Measurements from ENCODE around the gene NTM. TPM values are rescaled to one million over a fixed set of nuclear protein-coding genes. Genes with fewer than 3 reads are reported as not detected.
"Not testable (repeated sequence)": the region's sequence is repeated elsewhere in the genome, so short reads cannot be mapped to it uniquely, and the experiment has no call there.

Gene NTM
- total RNA-seq, 2 experiments from 2014 or later = not detected

- H3K9me3 Mint-ChIP-seq = no peaks in the 10 kb centered on the region
- ChIA-PET CTCF (interaction anchor here (0.9 kb wide), 1 partner anchor 15 kb away, joined by 3 read pairs; no protein-coding TSS in a partner anchor), POLR2A (no interaction called here)
- ATAC-seq = no peak
- no peak for TF ChIP-seq CTCF (IDR thresholded peaks at IDR 0.05)
- H3K36me3 Mint-ChIP-seq (ENCODE audit: low read depth) = no peaks in the 10 kb centered on the region
- no peak overlapping the region for H3K27ac Mint-ChIP-seq
- no peaks in the 10 kb centered on the region for H3K27me3 Mint-ChIP-seq
- no peak overlapping the region for H3K4me3 Mint-ChIP-seq
- no peak for DNase-seq
- intact Hi-C loops (cut with micrococcal nuclease) = no loop called here
- H3K4me1 Mint-ChIP-seq (ENCODE audit: low read depth) = no peaks in the 10 kb centered on the region
Measured at GRCh38 chr11:131495423-131495822, 125.0 kb downstream of the NTM start.

- CTCF ChIA-PET = interaction anchor here (1.1 kb wide), 1 partner anchor 177 kb away, joined by 3 read pairs; no protein-coding TSS in a partner anchor
Measured at GRCh38 chr11:131497686-131498085, 127.3 kb downstream of the NTM start.

GRCh38 chr11:131498631-131499160 lies 128.3 kb downstream of the NTM start:
- H3K4me3 Mint-ChIP-seq = no peak overlapping the region
- H3K36me3 Mint-ChIP-seq (ENCODE audit: low read depth) = no peaks in the 10 kb centered on the region
- DNase-seq (no peak), ATAC-seq (no peak)
- H3K27me3 Mint-ChIP-seq = no peaks in the 10 kb centered on the region
- no peak for TF ChIP-seq CTCF (IDR thresholded peaks at IDR 0.05)
- H3K4me1 Mint-ChIP-seq (ENCODE audit: low read depth) = no peaks in the 10 kb centered on the region
- CTCF ChIA-PET = interaction anchor here (1.1 kb wide), 1 partner anchor 176 kb away, joined by 3 read pairs; no protein-coding TSS in a partner anchor
- intact Hi-C loops (cut with micrococcal nuclease) = no loop called here
- no peaks in the 10 kb centered on the region for H3K9me3 Mint-ChIP-seq
- POLR2A ChIA-PET = no interaction called here
- no peak overlapping the region for H3K27ac Mint-ChIP-seq

More at GRCh38 chr11:131497686-131498085, 127.3 kb downstream of the NTM start:
- H3K27ac Mint-ChIP-seq; H3K4me3 Mint-ChIP-seq; H3K9me3 Mint-ChIP-seq; ATAC-seq; POLR2A ChIA-PET; H3K36me3 Mint-ChIP-seq (ENCODE audit: low read depth); H3K4me1 Mint-ChIP-seq (ENCODE audit: low read depth); H3K27me3 Mint-ChIP-seq; DNase-seq; intact Hi-C loops (cut with micrococcal nuclease): not testable (repeated sequence)

GRCh38 chr11:131499199-131499598 lies 128.8 kb downstream of the NTM start:
- H3K4me3 Mint-ChIP-seq = no peak overlapping the region
- POLR2A ChIA-PET = no interaction called here
- no peaks in the 10 kb centered on the region for H3K27me3 Mint-ChIP-seq
- intact Hi-C loops (cut with micrococcal nuclease) = no loop called here
- CTCF ChIA-PET = no interaction called here
- H3K27ac Mint-ChIP-seq = no peak overlapping the region
- no peaks in the 10 kb centered on the region for H3K36me3 Mint-ChIP-seq (ENCODE audit: low read depth)
- ATAC-seq = no peak
- DNase-seq = no peak
- no peak for TF ChIP-seq CTCF (IDR thresholded peaks at IDR 0.05)
- H3K9me3 Mint-ChIP-seq = no peaks in the 10 kb centered on the region
- no peaks in the 10 kb centered on the region for H3K4me1 Mint-ChIP-seq (ENCODE audit: low read depth)

- peaks cover 2% of the 10 kb centered on the region for H3K27me3 Mint-ChIP-seq
- ChIA-PET CTCF (no interaction called here), POLR2A (interaction anchor here (0.6 kb wide), 1 partner anchor 239 kb away, joined by 3 read pairs; no protein-coding TSS in a partner anchor)
- no peaks in the 10 kb centered on the region for H3K36me3 Mint-ChIP-seq (ENCODE audit: low read depth)
- no peaks in the 10 kb centered on the region for H3K4me1 Mint-ChIP-seq (ENCODE audit: low read depth)
- TF ChIP-seq CTCF (IDR thresholded peaks at IDR 0.05) = no peak
- no peak overlapping the region for H3K4me3 Mint-ChIP-seq
- H3K27ac Mint-ChIP-seq = no peak overlapping the region
- peaks cover 1% of the 10 kb centered on the region for H3K9me3 Mint-ChIP-seq
- intact Hi-C loops (cut with micrococcal nuclease) = no loop called here
- ATAC-seq (no peak), DNase-seq (no peak)
Measured at GRCh38 chr11:131503017-131503416, 132.6 kb downstream of the NTM start.
